ENCODE measurements around the gene PPP1R10. TPM values are rescaled to one million over a fixed set of nuclear protein-coding genes. Genes with fewer than 3 reads are reported as not detected.

Gene PPP1R10
- total RNA-seq, 1 donor from 2014 or later = 138 TPM

- Mint-ChIP-seq H3K9me3 (no peaks in the 10 kb centered on the region), H3K27ac (ENCODE audit: unreplicated experiment) (no peak overlapping the region), H3K4me1 (peaks cover 34% of the 10 kb centered on the region), H3K27me3 (ENCODE audit: low read depth) (peaks cover 21% of the 10 kb centered on the region), H3K4me3 (peak overlapping the region; percentile 96), H3K36me3 (ENCODE audit: low read depth) (peaks cover under 1% of the 10 kb centered on the region)
- no peak for TF ChIP-seq CTCF (conservative IDR thresholded peaks at IDR 0.05)
- DNase-seq (ENCODE audit: low read depth, low spot score) = no peak
These were observed 44.9 kb downstream of the PPP1R10 start for GRCh38 chr6:30572148-30572547.

DNA sequence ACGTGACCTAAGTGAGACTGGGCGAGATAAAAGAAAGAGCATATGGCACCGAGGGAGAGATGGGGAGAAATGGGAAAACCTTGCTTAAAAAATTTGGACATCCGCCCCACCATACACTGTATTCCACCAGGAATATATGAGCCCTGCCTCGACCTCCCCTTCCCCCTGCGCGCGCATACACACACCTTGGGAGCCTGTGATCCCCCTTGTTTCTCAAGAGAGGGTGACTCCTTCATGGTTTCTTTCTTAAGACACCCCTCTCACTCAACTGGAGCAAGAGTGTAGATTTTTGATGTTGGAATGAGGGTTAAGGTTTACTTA, 45.3 kb downstream of the PPP1R10 start:
- no peak for TF ChIP-seq CTCF (conservative IDR thresholded peaks at IDR 0.05)
- peak overlapping the region; percentile 98 for H3K27ac Mint-ChIP-seq (ENCODE audit: unreplicated experiment)
- H3K27me3 Mint-ChIP-seq (ENCODE audit: low read depth) = peaks cover 21% of the 10 kb centered on the region
- no peak for DNase-seq (ENCODE audit: low read depth, low spot score)
- H3K4me3 Mint-ChIP-seq = peak overlapping the region; percentile 96
- no peaks in the 10 kb centered on the region for H3K9me3 Mint-ChIP-seq
- no peaks in the 10 kb centered on the region for H3K36me3 Mint-ChIP-seq (ENCODE audit: low read depth)
- peaks cover 34% of the 10 kb centered on the region for H3K4me1 Mint-ChIP-seq

GRCh38 chr6:30571075-30571761, 45.8 kb downstream of the PPP1R10 start, which contains the start of gene ABCF1:
TSS of gene ABCF1 (plus strand) at chr6:30571442. CDS start at chr6:30571488, 46 bp downstream.
- Mint-ChIP-seq H3K36me3 (ENCODE audit: low read depth) (no peaks in the 10 kb centered on the region), H3K9me3 (no peaks in the 10 kb centered on the region), H3K27me3 (ENCODE audit: low read depth) (peaks cover 21% of the 10 kb centered on the region), H3K4me1 (peaks cover 34% of the 10 kb centered on the region), H3K4me3 (peak within 1 kb of the TSS; percentile 96), H3K27ac (ENCODE audit: unreplicated experiment) (peak within 1 kb of the TSS; percentile 98)
- peak; percentile 98 for DNase-seq (ENCODE audit: low read depth, low spot score)
- no peak for TF ChIP-seq CTCF (conservative IDR thresholded peaks at IDR 0.05)

- peaks cover 21% of the 10 kb centered on the region for H3K27me3 Mint-ChIP-seq (ENCODE audit: low read depth)
- H3K9me3 Mint-ChIP-seq = no peaks in the 10 kb centered on the region
- TF ChIP-seq CTCF (conservative IDR thresholded peaks at IDR 0.05) = no peak
- peaks cover 34% of the 10 kb centered on the region for H3K4me1 Mint-ChIP-seq
- DNase-seq (ENCODE audit: low read depth, low spot score) = no peak
- H3K36me3 Mint-ChIP-seq (ENCODE audit: low read depth) = no peaks in the 10 kb centered on the region
- peak overlapping the region; percentile 96 for H3K4me3 Mint-ChIP-seq
- peak overlapping the region; percentile 30 for H3K27ac Mint-ChIP-seq (ENCODE audit: unreplicated experiment)
These were observed 46.3 kb downstream of the PPP1R10 start for GRCh38 chr6:30570740-30571074.

GRCh38 chr6:30570263-30570662, 46.8 kb downstream of the PPP1R10 start:
- peaks cover 21% of the 10 kb centered on the region for H3K27me3 Mint-ChIP-seq (ENCODE audit: low read depth)
- no peaks in the 10 kb centered on the region for H3K9me3 Mint-ChIP-seq
- H3K4me3 Mint-ChIP-seq = peak overlapping the region; percentile 96
- H3K4me1 Mint-ChIP-seq = peaks cover 34% of the 10 kb centered on the region
- H3K36me3 Mint-ChIP-seq (ENCODE audit: low read depth) = no peaks in the 10 kb centered on the region
- TF ChIP-seq CTCF (conservative IDR thresholded peaks at IDR 0.05) = no peak
- H3K27ac Mint-ChIP-seq (ENCODE audit: unreplicated experiment) = no peak overlapping the region
- no peak for DNase-seq (ENCODE audit: low read depth, low spot score)
